ENCODE results near the gene QARS1.

QARS1 gene

GRCh38 chr3:49054344-49054862 is 50.2 kb downstream of the QARS1 start:
- Histone ChIP-seq H3F3A (ENCODE audit: insufficient read depth, low read length) (no peaks in the 10 kb centered on the region), H3K4me3 (ENCODE audit: low read depth, low read length, poor library complexity, severe bottlenecking) (no peak overlapping the region), H3K27ac (ENCODE audit: low read depth, low read length, poor library complexity, severe bottlenecking) (no peak overlapping the region), H4K20me1 (ENCODE audit: insufficient read depth, low read length) (no peaks in the 10 kb centered on the region), H3K9me3 (ENCODE audit: low read length) (no peaks in the 10 kb centered on the region), H3K36me3 (ENCODE audit: insufficient read depth, low read length) (peaks cover 72% of the 10 kb centered on the region), H3K4me1 (ENCODE audit: insufficient read depth, low read length, severe bottlenecking) (no peaks in the 10 kb centered on the region), H2AFZ (ENCODE audit: low read length) (no peak overlapping the region), H3K27me3 (ENCODE audit: insufficient read depth, low read length) (no peaks in the 10 kb centered on the region), H3K79me2 (ENCODE audit: insufficient read depth, low read length) (no peaks in the 10 kb centered on the region), H3K4me2 (ENCODE audit: low read length) (no peak overlapping the region), H3K9me2 (ENCODE audit: low read depth, low read length) (no peaks in the 10 kb centered on the region), H3K9ac (ENCODE audit: low read length) (no peak overlapping the region)
- TF ChIP-seq EZH2 (IDR thresholded peaks at IDR 0.05; ENCODE audit: borderline replicate concordance, low read length) (no peak), CTCF (IDR thresholded peaks at IDR 0.05; ENCODE audit: low read length) (no peak)

- Histone ChIP-seq H3K9me3 (ENCODE audit: low read length) (no peaks in the 10 kb centered on the region), H3F3A (ENCODE audit: insufficient read depth, low read length) (no peaks in the 10 kb centered on the region), H3K9ac (ENCODE audit: low read length) (no peak overlapping the region), H3K36me3 (ENCODE audit: insufficient read depth, low read length) (peaks cover 78% of the 10 kb centered on the region), H3K27ac (ENCODE audit: low read depth, low read length, poor library complexity, severe bottlenecking) (no peak overlapping the region), H3K9me2 (ENCODE audit: low read depth, low read length) (no peaks in the 10 kb centered on the region), H2AFZ (ENCODE audit: low read length) (no peak overlapping the region), H3K4me3 (ENCODE audit: low read depth, low read length, poor library complexity, severe bottlenecking) (no peak overlapping the region), H3K27me3 (ENCODE audit: insufficient read depth, low read length) (no peaks in the 10 kb centered on the region), H3K4me2 (ENCODE audit: low read length) (no peak overlapping the region), H4K20me1 (ENCODE audit: insufficient read depth, low read length) (no peaks in the 10 kb centered on the region), H3K79me2 (ENCODE audit: insufficient read depth, low read length) (no peaks in the 10 kb centered on the region), H3K4me1 (ENCODE audit: insufficient read depth, low read length, severe bottlenecking) (no peaks in the 10 kb centered on the region)
- no peak for TF ChIP-seq CTCF (IDR thresholded peaks at IDR 0.05; ENCODE audit: low read length)
- TF ChIP-seq EZH2 (IDR thresholded peaks at IDR 0.05; ENCODE audit: borderline replicate concordance, low read length) = no peak
Observed at GRCh38 chr3:49053543-49053942, 51.0 kb downstream of the QARS1 start.
